Duodenal mucosa (tissue), 2 donors: Measurements from ENCODE around the gene PAQR7.

Source experiments
- H3K27ac ChIP-seq: one replicate; pipeline ENCODE4 v1.7.0; 2013; ENCODE audit warnings: low read depth, low read length
- H3K27me3 ChIP-seq, 2 donors: one replicate each; pipeline ENCODE4 v1.7.0; 2013; ENCODE audit warnings: low read length in 2 of 2, control low read depth in 1 of 2; ENCODE audit not compliant: insufficient read depth in 2 of 2, control insufficient read depth in 1 of 2
- H3K36me3 ChIP-seq, 2 donors: one replicate each; pipeline ENCODE4 v1.7.0; 2013; ENCODE audit warnings: low read length in 2 of 2, control low read depth in 1 of 2; ENCODE audit not compliant: insufficient read depth in 2 of 2, control insufficient read depth in 1 of 2
- H3K4me1 ChIP-seq, 2 donors: one replicate each; pipeline ENCODE4 v1.7.0; 2013; ENCODE audit warnings: low read length in 2 of 2, control low read depth in 1 of 2; ENCODE audit not compliant: insufficient read depth in 2 of 2, control insufficient read depth in 1 of 2
- H3K4me3 ChIP-seq, 2 donors: one replicate each; pipeline ENCODE4 v1.7.0; 2013; ENCODE audit warnings: low read length in 2 of 2, low read depth in 1 of 2
- H3K9ac ChIP-seq, 2 donors: one replicate each; pipeline ENCODE4 v1.7.0; 2013; ENCODE audit warnings: low read length in 2 of 2, low read depth in 1 of 2
- H3K9me3 ChIP-seq, 2 donors: one replicate each; pipeline ENCODE4 v1.7.0; 2013; ENCODE audit warnings: low read length in 2 of 2, control low read depth in 1 of 2; ENCODE audit not compliant: control insufficient read depth in 1 of 2

The PAQR7 gene, protein sequence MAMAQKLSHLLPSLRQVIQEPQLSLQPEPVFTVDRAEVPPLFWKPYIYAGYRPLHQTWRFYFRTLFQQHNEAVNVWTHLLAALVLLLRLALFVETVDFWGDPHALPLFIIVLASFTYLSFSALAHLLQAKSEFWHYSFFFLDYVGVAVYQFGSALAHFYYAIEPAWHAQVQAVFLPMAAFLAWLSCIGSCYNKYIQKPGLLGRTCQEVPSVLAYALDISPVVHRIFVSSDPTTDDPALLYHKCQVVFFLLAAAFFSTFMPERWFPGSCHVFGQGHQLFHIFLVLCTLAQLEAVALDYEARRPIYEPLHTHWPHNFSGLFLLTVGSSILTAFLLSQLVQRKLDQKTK

DNA sequence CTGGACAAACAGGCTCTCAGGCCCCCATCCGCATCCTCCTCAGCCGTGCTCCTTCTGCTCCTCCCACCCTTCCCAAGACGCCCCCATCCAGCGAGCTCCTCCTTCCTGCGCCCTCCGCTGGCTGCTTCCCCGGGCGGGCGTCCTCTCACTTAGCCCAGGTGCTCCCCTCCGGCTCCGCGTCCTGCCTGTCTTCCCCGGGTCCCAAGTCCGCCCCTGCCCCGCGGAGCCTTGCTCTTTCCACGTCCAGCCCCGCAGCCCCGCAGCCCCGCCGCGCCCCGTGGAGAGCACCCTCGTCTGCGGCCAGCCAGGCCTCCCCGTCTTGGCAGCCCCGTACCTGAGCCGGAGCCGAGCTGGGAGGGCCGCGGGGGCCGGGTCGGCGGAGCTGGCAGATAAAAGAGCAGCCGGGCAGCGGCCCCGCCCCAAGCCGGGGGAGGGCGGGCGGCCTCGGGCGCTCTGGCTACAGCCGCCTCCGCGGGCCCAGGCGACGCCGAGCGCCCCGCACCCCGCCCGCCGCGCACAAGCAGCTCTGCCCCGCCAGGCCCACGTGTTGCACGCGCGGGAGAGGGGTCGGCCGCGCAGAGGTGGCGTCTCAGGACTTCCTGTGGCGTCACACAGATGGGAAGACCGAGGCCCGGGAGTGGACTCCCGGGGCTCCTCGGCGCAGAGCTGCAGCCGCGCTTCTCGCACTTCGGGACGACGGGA is at the start of gene PAQR7:
PAQR7 (minus strand) TSS at position 555 of the 702 bp plus-strand sequence. CDS start 11,869 bp downstream, outside the sequence.
- Histone ChIP-seq H3K4me1 (peaks cover 63 to 64% of the 10 kb centered on the region in 2 donors), H3K27me3 (no peaks in the 10 kb centered on the region), H3K27ac (peak within 1 kb of the TSS; percentile 52), H3K4me3 (peak within 1 kb of the TSS; percentile 67 to 82), H3K36me3 (peaks cover 0 to 3% of the 10 kb centered on the region in 2 donors), H3K9me3 (no peaks in the 10 kb centered on the region), H3K9ac (peak within 1 kb of the TSS; percentile 75 to 78)

DNA sequence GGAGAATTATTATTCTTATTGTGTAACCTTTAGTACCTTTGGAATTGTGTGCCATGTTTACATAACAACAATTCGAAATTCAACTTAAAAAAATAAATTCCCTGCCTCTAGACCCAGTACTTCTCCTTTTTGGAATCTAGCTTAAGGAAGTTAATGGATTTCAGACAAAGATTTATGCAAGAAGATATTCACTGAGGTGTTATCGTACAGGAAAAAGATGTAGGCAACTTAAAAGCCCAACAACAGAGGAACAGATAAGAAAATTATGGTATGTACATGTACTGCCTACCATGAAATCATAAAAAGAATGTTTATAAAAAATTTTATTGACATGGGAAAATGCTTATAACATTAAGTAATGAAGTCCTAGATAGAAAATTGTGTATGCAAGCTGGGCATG is 48.9 kb upstream of the PAQR7 start:
- no peak overlapping the region for H3K27ac ChIP-seq
- peaks cover 13 to 15% of the 10 kb centered on the region in 2 donors for H3K4me1 ChIP-seq
- H3K9me3 ChIP-seq: no peaks in the 10 kb centered on the region
- H3K4me3 ChIP-seq: no peak overlapping the region
- H3K27me3 ChIP-seq: peaks cover 4 to 8% of the 10 kb centered on the region in 2 donors
- no peaks in the 10 kb centered on the region for H3K36me3 ChIP-seq
- H3K9ac ChIP-seq: no peak overlapping the region

DNA sequence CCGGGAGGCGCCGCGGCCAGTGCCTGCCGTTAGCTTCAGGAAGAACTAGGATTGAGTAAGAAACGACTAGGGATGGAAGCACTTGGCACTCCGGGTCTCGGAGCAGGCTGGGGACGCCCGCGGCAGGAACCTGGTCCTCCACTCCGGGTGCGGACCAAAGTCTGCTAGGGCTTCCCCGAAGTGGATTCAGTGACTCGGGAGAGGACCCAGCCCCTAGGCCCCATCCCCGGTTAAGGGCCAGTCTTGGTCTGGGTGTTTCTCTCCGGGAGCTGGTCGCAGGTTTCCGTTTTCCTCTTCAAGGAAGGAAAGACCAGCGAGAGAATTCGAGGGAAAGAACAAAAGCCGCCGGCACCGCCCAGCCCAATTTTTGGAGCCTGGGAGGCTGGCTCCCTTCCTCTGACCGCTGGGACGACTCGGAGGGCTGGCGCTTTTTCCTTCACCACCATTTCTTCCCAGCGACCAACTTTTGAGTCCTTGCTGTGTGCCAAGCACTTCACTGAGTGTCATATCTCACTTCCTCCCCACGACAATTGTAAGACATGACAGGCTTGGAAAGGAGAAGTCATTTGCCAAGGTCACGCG is 47.6 kb upstream of the PAQR7 start:
- peaks cover 13 to 15% of the 10 kb centered on the region in 2 donors for H3K4me1 ChIP-seq
- peak overlapping the region; percentile 65 to 76 for H3K9ac ChIP-seq
- no peaks in the 10 kb centered on the region for H3K9me3 ChIP-seq
- peak overlapping the region; percentile 62 to 78 for H3K4me3 ChIP-seq
- H3K36me3 ChIP-seq: no peaks in the 10 kb centered on the region
- peak overlapping the region; percentile 50 for H3K27ac ChIP-seq
- peaks cover 4 to 8% of the 10 kb centered on the region in 2 donors for H3K27me3 ChIP-seq

DNA sequence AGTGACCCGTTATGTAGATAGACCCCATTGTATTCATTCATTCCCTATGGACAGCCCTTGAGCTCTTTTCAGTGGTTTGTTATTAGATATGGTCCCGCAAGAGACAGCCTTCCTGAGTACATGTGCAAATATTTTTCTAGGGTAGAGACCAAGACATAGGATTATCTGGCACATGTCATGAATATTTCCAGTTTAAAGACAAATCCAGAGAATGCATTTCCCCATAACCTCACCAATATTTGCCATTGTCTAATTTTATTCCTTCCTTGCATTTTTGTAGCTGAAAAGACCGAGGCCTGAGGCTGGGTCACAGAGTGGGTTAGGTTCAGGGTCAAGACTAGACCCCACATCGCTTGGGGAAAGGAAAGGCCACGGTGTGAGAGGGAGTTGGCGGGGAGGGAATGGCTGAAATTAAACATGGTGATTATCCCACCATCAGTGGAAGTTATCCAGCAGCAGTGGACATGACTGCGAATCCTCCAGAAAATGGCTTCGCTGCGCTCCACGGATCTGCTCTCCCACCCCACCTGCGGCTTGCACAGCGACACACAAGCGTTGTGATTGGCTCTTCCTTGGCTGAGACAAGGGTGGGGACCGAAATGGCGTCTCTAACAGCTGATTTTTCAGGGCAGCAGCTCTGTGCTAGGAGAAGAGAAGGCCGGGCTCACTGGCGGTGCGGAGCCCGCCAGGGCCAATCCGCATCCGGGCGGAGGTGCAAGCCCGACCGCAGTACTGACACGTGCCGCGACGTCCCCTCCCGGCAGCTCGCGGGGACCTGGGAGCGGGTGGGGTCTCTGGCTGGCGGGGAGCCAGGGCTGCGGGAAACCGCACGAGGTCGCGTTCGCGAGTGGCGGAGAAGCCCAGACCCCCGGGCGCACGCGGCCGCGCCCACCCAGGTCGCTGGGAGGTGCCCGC is 46.8 kb upstream of the PAQR7 start:
- Histone ChIP-seq H3K9ac (peak overlapping the region; percentile 65 to 76), H3K9me3 (no peaks in the 10 kb centered on the region), H3K36me3 (no peaks in the 10 kb centered on the region), H3K27ac (peak overlapping the region; percentile 50), H3K4me1 (peaks cover 13 to 20% of the 10 kb centered on the region in 2 donors), H3K4me3 (peak overlapping the region; percentile 62 to 78), H3K27me3 (peaks cover 4 to 8% of the 10 kb centered on the region in 2 donors)

DNA sequence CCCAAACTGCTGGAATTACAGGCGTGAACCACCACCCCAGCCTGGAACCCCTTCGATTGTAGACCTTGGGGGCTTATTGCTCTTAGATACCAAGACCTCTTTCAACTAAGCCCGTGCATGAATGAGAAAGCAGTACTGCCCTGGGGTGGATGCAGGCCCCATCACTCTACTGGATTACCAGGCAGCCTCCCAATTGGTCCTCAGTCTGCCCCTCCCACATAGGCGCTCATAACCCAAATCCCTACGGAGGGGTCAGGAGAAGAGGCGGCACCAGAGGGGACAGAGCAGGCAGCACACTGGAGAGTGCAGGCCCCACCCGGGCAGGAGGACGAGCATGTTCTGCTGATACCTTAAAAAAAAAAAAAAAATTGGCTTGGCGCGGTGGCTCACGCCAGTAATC is 43.1 kb upstream of the PAQR7 start:
- H3K9ac ChIP-seq: no peak overlapping the region

DNA sequence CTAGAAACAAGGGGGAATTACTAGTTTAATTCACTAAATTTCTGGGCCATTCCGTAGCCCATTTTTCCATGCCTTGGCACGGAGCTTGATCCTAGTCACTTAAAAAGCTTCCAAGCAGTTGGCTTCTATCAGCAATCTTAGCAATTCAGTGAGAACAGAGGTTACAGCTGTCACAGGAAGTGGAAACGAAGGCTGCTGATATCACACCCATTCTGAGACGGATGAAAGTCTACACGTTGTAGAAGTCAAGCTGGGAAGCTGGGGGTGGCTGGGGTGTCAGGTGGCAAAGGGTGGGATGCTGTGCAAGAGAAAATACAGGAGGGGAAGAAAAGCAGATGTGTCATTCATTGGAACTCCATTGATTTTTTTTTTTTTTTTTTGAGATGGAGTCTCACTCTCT is 42.5 kb upstream of the PAQR7 start:
- Histone ChIP-seq H3K9ac (no peak overlapping the region), H3K4me3 (no peak overlapping the region)

More for the DNA sequence above, 43.1 kb upstream of the PAQR7 start:
- Histone ChIP-seq H3K27ac (no peak overlapping the region), H3K36me3 (no peaks in the 10 kb centered on the region), H3K27me3 (peaks cover 1 to 7% of the 10 kb centered on the region in 2 donors), H3K4me1 (peaks cover 10 to 19% of the 10 kb centered on the region in 2 donors), H3K4me3 (no peak overlapping the region), H3K9me3 (no peaks in the 10 kb centered on the region)

DNA sequence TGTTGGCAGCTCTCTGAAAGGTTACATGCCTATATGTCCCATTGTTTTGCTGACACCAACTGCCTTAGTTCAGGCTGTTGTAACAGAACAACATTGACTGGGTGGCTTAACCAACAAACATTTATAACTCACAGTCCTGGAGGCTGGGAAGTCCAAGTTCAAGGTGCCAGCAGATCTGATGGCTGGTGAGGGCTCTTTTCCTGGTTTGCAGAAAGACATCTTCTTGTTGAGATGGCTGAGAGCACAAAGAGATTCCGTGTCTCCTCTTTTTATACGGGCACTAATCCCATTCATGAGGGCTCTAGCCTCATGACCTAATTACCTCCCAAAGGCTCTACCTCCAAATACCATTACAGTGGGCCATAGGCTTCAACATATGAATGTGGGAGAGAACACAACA is 41.0 kb upstream of the PAQR7 start:
- Histone ChIP-seq H3K27ac (no peak overlapping the region), H3K4me3 (no peak overlapping the region), H3K36me3 (no peaks in the 10 kb centered on the region), H3K27me3 (no peaks in the 10 kb centered on the region), H3K9me3 (no peaks in the 10 kb centered on the region), H3K9ac (no peak overlapping the region), H3K4me1 (peaks cover 0 to 6% of the 10 kb centered on the region in 2 donors)

More for the DNA sequence above, 42.5 kb upstream of the PAQR7 start:
- no peaks in the 10 kb centered on the region for H3K9me3 ChIP-seq
- H3K4me1 ChIP-seq: peaks cover 6 to 13% of the 10 kb centered on the region in 2 donors
- H3K27ac ChIP-seq: no peak overlapping the region
- H3K27me3 ChIP-seq: peaks cover 0 to 5% of the 10 kb centered on the region in 2 donors
- H3K36me3 ChIP-seq: no peaks in the 10 kb centered on the region

DNA sequence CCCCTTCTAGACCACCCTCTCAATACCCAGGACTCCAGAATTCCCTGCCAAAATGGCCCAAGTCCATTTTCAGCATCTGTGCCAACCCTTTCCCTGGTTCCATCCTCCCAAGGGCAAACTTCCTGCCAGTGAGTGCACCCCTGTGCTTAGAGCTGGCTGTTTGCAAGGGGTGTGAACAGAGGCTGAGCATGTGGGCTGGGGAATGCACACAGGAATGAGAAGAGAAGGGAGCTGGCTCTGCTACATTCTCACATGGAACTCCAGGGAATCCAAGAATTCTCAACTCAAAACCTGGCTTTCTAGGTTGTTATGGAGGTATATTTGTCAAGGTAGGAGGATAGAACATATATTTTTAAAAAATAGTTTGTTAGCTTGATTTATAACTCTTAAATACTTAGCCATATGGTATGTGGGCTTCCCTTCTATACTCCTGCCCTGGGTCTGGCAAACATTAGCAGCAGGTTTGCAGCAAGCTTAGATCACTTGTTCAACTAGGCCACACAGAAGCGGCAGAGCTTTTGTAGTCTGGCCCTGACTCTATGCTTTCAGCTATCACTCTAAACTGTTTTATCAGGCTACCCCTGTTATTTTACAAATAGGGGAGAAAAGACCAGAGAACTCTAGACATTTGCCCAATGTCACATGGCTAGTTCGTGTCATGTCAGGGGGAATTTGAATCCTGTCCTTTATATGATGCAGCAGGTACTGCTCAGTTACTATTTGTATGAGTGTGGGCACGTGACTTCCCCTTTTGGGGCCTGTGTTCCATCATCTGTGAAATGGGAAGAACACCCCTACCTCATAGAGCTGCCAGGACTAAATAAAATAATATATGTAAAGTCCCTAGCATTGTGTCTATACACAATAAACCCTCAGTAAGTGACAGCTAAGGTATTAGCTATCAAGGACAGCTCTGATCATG is 38.8 kb upstream of the PAQR7 start:
- Histone ChIP-seq H3K4me3 (no peak overlapping the region), H3K4me1 (peaks cover 0 to 6% of the 10 kb centered on the region in 2 donors), H3K27me3 (no peaks in the 10 kb centered on the region), H3K9me3 (no peaks in the 10 kb centered on the region), H3K36me3 (no peaks in the 10 kb centered on the region), H3K27ac (no peak overlapping the region), H3K9ac (no peak overlapping the region)

DNA sequence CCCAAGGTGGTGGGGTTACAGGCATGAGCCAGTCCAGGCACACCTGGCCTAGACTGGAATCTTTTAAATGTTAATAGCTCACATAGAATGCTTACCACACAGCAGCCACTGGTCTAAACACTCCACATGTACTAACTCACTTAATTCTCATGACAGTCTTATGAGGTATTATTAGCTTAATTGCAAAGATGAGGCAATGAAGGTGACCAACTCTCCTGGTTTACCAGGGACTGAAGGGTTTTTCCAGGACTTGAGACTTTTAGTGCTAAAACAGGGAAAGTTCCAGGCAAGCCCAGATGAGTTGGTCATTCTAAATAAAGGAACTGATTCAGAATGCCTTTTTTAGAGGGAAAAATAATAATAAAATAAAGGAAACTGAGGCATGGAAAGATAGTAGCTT is 37.7 kb upstream of the PAQR7 start:
- H3K4me1 ChIP-seq: peaks cover 0 to 6% of the 10 kb centered on the region in 2 donors
- no peak overlapping the region for H3K9ac ChIP-seq
- no peaks in the 10 kb centered on the region for H3K9me3 ChIP-seq
- H3K27ac ChIP-seq: no peak overlapping the region
- H3K27me3 ChIP-seq: no peaks in the 10 kb centered on the region
- H3K36me3 ChIP-seq: no peaks in the 10 kb centered on the region
- no peak overlapping the region for H3K4me3 ChIP-seq
